ENCODE results near the gene PSME4.
"Not testable (repeated sequence)": the region's sequence is repeated elsewhere in the genome, so short reads cannot be mapped to it uniquely, and the experiment has no call there.

PSME4 gene

DNA sequence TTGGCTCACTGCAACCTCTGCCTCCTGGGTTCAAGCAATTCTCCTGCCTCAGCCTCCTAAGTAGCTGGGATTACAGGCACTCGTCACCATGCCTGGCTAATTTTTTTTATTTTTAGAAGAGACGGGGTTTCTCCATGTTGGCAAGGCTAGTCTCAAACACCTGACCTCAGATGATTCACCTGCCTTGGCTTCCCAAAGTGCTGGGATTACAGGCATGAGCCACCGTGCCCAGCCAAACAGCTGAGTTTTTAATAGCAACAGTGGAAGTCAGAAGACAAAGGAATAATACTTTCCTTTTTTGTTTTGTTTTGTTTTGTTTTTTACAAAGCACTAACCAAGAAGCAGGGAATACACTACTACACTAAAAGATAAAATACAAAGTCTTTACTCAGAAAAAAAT is 127.9 kb downstream of the PSME4 start:
- in situ Hi-C loops (cut with MboI; ENCODE audit: low sequenced_read_pairs, unreplicated experiment): no loop called here
- no peak for DNase-seq (ENCODE audit: low spot score)
- TF ChIP-seq, protein P1, sequence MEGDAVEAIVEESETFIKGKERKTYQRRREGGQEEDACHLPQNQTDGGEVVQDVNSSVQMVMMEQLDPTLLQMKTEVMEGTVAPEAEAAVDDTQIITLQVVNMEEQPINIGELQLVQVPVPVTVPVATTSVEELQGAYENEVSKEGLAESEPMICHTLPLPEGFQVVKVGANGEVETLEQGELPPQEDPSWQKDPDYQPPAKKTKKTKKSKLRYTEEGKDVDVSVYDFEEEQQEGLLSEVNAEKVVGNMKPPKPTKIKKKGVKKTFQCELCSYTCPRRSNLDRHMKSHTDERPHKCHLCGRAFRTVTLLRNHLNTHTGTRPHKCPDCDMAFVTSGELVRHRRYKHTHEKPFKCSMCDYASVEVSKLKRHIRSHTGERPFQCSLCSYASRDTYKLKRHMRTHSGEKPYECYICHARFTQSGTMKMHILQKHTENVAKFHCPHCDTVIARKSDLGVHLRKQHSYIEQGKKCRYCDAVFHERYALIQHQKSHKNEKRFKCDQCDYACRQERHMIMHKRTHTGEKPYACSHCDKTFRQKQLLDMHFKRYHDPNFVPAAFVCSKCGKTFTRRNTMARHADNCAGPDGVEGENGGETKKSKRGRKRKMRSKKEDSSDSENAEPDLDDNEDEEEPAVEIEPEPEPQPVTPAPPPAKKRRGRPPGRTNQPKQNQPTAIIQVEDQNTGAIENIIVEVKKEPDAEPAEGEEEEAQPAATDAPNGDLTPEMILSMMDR (IDR thresholded peaks at IDR 0.05; ENCODE audit: borderline replicate concordance, control extremely low read depth, extremely low read depth, insufficient read depth, missing control alignments): no peak

DNA sequence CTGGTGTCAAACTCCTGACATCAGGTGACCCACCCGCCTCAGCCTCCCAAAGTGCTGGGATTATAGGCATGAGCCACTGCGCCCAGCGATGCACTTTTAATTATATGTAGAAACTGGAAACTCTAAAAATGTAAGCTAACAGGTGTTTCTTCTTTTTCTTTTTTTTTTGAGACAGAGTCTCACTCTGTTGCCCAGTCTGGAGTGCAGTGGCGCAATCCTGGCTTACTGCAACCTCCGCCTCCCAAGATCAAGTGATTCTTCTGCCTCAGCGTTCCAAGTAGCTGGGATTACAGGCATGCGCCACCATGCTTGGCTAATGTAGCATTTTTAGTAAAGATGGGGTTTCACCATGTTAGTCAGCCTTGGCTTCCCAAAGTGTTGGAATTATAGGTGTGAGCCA is 129.1 kb downstream of the PSME4 start:
- DNase-seq (ENCODE audit: low spot score); in situ Hi-C loops (cut with MboI; ENCODE audit: low sequenced_read_pairs, unreplicated experiment): not testable (repeated sequence)

DNA sequence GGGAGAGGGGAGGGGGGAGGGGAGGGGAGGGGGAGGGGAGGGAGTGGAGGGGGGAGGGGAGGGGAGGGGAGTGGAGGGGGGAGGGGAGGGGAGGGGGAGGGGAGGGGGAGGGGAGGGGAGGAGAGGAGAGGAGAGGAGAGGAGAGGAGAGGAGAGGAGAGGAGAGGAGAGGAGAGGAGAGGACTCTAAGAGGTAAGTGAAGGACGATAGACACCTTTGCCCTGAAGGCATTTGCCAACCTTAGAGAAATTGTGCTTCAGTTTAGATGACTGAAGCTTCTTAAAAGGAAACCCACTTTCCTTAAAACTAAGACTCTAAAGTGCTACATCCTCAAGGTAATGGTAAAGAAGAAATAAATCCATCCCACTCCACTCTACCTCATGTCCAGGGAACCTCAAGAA is 130.2 kb downstream of the PSME4 start:
- in situ Hi-C loops (cut with MboI; ENCODE audit: low sequenced_read_pairs, unreplicated experiment): no loop called here
- TF ChIP-seq, protein P1 (IDR thresholded peaks at IDR 0.05; ENCODE audit: borderline replicate concordance, control extremely low read depth, extremely low read depth, insufficient read depth, missing control alignments): no peak

DNA sequence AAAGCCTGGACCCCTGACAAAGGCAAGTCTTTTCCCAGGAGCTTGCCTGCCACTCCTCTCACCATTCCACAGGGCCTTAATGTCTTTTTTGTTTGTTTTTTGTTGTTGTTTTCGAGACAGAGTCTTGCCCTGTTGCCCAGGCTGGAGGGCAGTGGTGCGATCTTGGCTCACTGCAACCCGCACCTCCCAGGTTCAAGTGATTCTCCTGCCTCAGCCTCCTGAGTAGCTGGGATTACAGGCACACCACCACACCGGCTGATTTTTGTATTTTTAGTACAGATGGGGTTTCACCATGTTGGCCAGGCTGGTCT is 140.9 kb downstream of the PSME4 start:
- DNase-seq (ENCODE audit: low spot score); in situ Hi-C loops (cut with MboI; ENCODE audit: low sequenced_read_pairs, unreplicated experiment): not testable (repeated sequence)

More for the DNA sequence above, 130.2 kb downstream of the PSME4 start:
- DNase-seq (ENCODE audit: low spot score): no peak

GRCh38 chr2:53829273-53829979 is 141.4 kb downstream of the PSME4 start:
- TF ChIP-seq, protein P1 (IDR thresholded peaks at IDR 0.05; ENCODE audit: borderline replicate concordance, control extremely low read depth, extremely low read depth, insufficient read depth, missing control alignments): no peak
- DNase-seq (ENCODE audit: low spot score): no peak
- in situ Hi-C loops (cut with MboI; ENCODE audit: low sequenced_read_pairs, unreplicated experiment): no loop called here

GRCh38 chr2:53828331-53828730 is 142.5 kb downstream of the PSME4 start:
- in situ Hi-C loops (cut with MboI; ENCODE audit: low sequenced_read_pairs, unreplicated experiment): no loop called here
- no peak for DNase-seq (ENCODE audit: low spot score)
- TF ChIP-seq, protein P1 (IDR thresholded peaks at IDR 0.05; ENCODE audit: borderline replicate concordance, control extremely low read depth, extremely low read depth, insufficient read depth, missing control alignments): no peak

DNA sequence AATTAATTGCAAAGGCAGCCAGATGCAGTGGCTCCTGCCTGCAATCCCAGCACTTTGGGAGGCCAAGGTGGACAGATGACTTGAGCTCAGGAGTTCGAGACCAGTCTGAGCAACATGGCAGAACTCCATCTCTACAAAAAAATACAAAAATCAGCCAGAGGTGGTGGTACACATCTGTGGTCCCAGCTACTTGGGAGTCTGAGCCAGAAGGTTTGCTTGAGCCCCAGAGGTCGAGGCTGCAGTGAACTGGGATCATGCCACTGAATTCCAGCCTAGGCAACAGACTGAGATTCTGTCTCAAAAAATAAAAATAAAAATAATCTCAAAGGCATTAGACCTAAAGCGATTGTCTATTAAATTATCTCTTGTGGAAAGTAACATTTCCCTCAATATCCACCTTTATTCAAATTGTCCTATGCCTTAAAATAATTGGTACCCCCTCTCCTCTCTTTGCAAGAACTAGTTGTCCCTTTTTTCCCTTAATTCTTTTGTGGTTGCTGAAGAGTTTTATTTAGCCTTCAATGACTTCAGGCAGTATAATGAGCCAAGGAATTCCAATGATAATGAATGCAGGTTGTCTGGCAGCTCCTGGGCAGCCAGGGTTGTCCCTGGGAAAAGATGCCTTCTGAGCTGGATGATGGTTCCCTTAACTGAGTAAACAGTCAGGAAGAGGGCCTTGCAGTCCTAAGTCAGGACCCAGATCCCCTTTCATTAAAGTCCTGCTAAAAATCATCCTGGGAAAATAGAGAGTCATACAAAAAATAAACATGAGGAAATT is 143.2 kb downstream of the PSME4 start:
- in situ Hi-C loops (cut with MboI; ENCODE audit: low sequenced_read_pairs, unreplicated experiment): no loop called here
- DNase-seq (ENCODE audit: low spot score): no peak
- TF ChIP-seq, protein P1 (IDR thresholded peaks at IDR 0.05; ENCODE audit: borderline replicate concordance, control extremely low read depth, extremely low read depth, insufficient read depth, missing control alignments): no peak
